ENCODE measurements around the gene CCDC184. TPM values are rescaled to one million over a fixed set of nuclear protein-coding genes. Genes with fewer than 3 reads are reported as not detected.
A peak's percentile ranks its signal among the peaks of the same experiment; 100 is the strongest.

The CCDC184 gene
- total RNA-seq, 1 experiment from 2014 or later: 0.13 TPM

GRCh38 chr12:48165089-48165981, 18.1 kb upstream of the CCDC184 start:
- H3K18ac ChIP-seq (ENCODE audit: insufficient read length, low read depth, low read length): no peak overlapping the region
- H4K20me1 ChIP-seq (ENCODE audit: control insufficient read depth, insufficient read depth, insufficient read length): peaks cover 2% of the 10 kb centered on the region
- no peaks in the 10 kb centered on the region for H3K36me3 Mint-ChIP-seq (ENCODE audit: insufficient read depth in 1 of 3, low read depth in 3 of 3)
- no peak overlapping the region for H3K56ac ChIP-seq (ENCODE audit: insufficient read length, low read depth, low read length)
- no peak overlapping the region for H2AFZ ChIP-seq (ENCODE audit: low read length)
- H2AK5ac ChIP-seq (ENCODE audit: insufficient read length, low read length): no peak overlapping the region
- no peaks in the 10 kb centered on the region for H3K27me3 ChIP-seq (ENCODE audit: insufficient read depth, low read length)
- H3K4me1 Mint-ChIP-seq: no peaks in the 10 kb centered on the region
- DNase-seq: no peak
- no peaks in the 10 kb centered on the region for H3K23me2 ChIP-seq (ENCODE audit: insufficient read length, low read depth, low read length, poor library complexity, severe bottlenecking)
- H3K14ac ChIP-seq (ENCODE audit: insufficient read depth, low read length): no peak overlapping the region
- no peak overlapping the region for H4K5ac ChIP-seq (ENCODE audit: insufficient read length, low read depth, low read length)
- H3K23ac ChIP-seq (ENCODE audit: insufficient read length, low read depth, low read length): no peak overlapping the region
- no peak overlapping the region for H4K91ac ChIP-seq (ENCODE audit: insufficient read length, low read depth, low read length)
- no peak overlapping the region for H3K9ac ChIP-seq (ENCODE audit: extremely low read depth, insufficient read length, low read length)
- H3K4me3 Mint-ChIP-seq: no peak overlapping the region
- H3K27ac ChIP-seq (ENCODE audit: insufficient read length, low read depth, low read length): no peak overlapping the region
- H3K4me1 ChIP-seq (ENCODE audit: insufficient read depth, low read length): no peaks in the 10 kb centered on the region
- H2BK20ac ChIP-seq (ENCODE audit: low read depth, low read length, poor library complexity, severe bottlenecking): no peak overlapping the region
- no peak overlapping the region for H2BK12ac ChIP-seq (ENCODE audit: insufficient read length, low read depth, low read length)
- H3K4ac ChIP-seq (ENCODE audit: low read depth, low read length): no peak overlapping the region
- no peaks in the 10 kb centered on the region for H3K9me3 ChIP-seq (ENCODE audit: control insufficient read depth, low read depth, low read length)
- TF ChIP-seq CTCF (conservative IDR thresholded peaks at IDR 0.05): peak; percentile 97
- H3K9me3 Mint-ChIP-seq: no peaks in the 10 kb centered on the region
- H3K4me2 ChIP-seq (ENCODE audit: insufficient read depth, insufficient read length, low read length): no peak overlapping the region
- H3K27me3 Mint-ChIP-seq (ENCODE audit: low read depth): peaks cover 24% of the 10 kb centered on the region
- no peak overlapping the region for H2BK15ac ChIP-seq (ENCODE audit: low read depth, low read length)
- no peak overlapping the region for H2BK5ac ChIP-seq (ENCODE audit: insufficient read length, low read length)
- H3K27ac Mint-ChIP-seq: no peak overlapping the region
- no peaks in the 10 kb centered on the region for H3K79me2 ChIP-seq (ENCODE audit: insufficient read depth, low read length)
- H2BK120ac ChIP-seq (ENCODE audit: low read depth, low read length, poor library complexity, severe bottlenecking): no peak overlapping the region
- no CpG with 5 or more reads among the region's 2 CpGs for WGBS (ENCODE audit: extremely low coverage, insufficient read length, low lambda C conversion rate)
- no peak overlapping the region for H3T11ph ChIP-seq (ENCODE audit: low read length)
- no peaks in the 10 kb centered on the region for H3K79me1 ChIP-seq (ENCODE audit: insufficient read depth, low read depth, low read length, poor library complexity, severe bottlenecking)
- no peak overlapping the region for H4K8ac ChIP-seq (replicated peaks; ENCODE audit: insufficient read length, low read depth, low read length)

Measured in H9 (cell line).